ENCODE data around the gene PDGFD. TPM values are rescaled to one million over a fixed set of nuclear protein-coding genes. Genes with fewer than 3 reads are reported as not detected.

Gene PDGFD
- total RNA-seq, 1 donor from 2014 or later, result 3.4 TPM

- DNase-seq (ENCODE audit: low read depth), result no peak
- no peaks in the 10 kb centered on the region for H3K27me3 ChIP-seq (ENCODE audit: control insufficient read depth, insufficient read depth, low read length)
- H3K4me3 ChIP-seq (ENCODE audit: low read depth, low read length), result no peak overlapping the region
- H3K36me3 ChIP-seq (ENCODE audit: control insufficient read depth, insufficient read depth, low read length), result no peaks in the 10 kb centered on the region
- TF ChIP-seq CTCF (IDR thresholded peaks at IDR 0.05; ENCODE audit: insufficient read depth, low read length, poor library complexity, severe bottlenecking), result no peak
Measured at GRCh38 chr11:103998826-103999508, 165.0 kb downstream of the PDGFD start.

- no peak for DNase-seq (ENCODE audit: low read depth)
- no peak for TF ChIP-seq CTCF (IDR thresholded peaks at IDR 0.05; ENCODE audit: insufficient read depth, low read length, poor library complexity, severe bottlenecking)
- Histone ChIP-seq H3K4me3 (ENCODE audit: low read depth, low read length) (no peak overlapping the region), H3K27me3 (ENCODE audit: control insufficient read depth, insufficient read depth, low read length) (no peaks in the 10 kb centered on the region), H3K36me3 (ENCODE audit: control insufficient read depth, insufficient read depth, low read length) (no peaks in the 10 kb centered on the region)
Measured at GRCh38 chr11:103997082-103997481, 166.9 kb downstream of the PDGFD start.

- no peak for DNase-seq (ENCODE audit: low read depth)
- H3K27me3 ChIP-seq (ENCODE audit: control insufficient read depth, insufficient read depth, low read length), result no peaks in the 10 kb centered on the region
- TF ChIP-seq CTCF (IDR thresholded peaks at IDR 0.05; ENCODE audit: insufficient read depth, low read length, poor library complexity, severe bottlenecking), result no peak
Measured at GRCh38 chr11:103995896-103996295, 168.1 kb downstream of the PDGFD start.

GRCh38 chr11:103994518-103994917 is 169.4 kb downstream of the PDGFD start:
- no peak overlapping the region for H3K4me3 ChIP-seq (ENCODE audit: low read depth, low read length)
- H3K36me3 ChIP-seq (ENCODE audit: control insufficient read depth, insufficient read depth, low read length), result no peaks in the 10 kb centered on the region
- H3K27me3 ChIP-seq (ENCODE audit: control insufficient read depth, insufficient read depth, low read length), result no peaks in the 10 kb centered on the region
- no peak for TF ChIP-seq CTCF (IDR thresholded peaks at IDR 0.05; ENCODE audit: insufficient read depth, low read length, poor library complexity, severe bottlenecking)
- no peak for DNase-seq (ENCODE audit: low read depth)

More at GRCh38 chr11:103995896-103996295, 168.1 kb downstream of the PDGFD start:
- Histone ChIP-seq H3K36me3 (ENCODE audit: control insufficient read depth, insufficient read depth, low read length) (no peaks in the 10 kb centered on the region), H3K4me3 (ENCODE audit: low read depth, low read length) (no peak overlapping the region)

GRCh38 chr11:103994094-103994493 is 169.9 kb downstream of the PDGFD start:
- Histone ChIP-seq H3K27me3 (ENCODE audit: control insufficient read depth, insufficient read depth, low read length) (no peaks in the 10 kb centered on the region), H3K4me3 (ENCODE audit: low read depth, low read length) (no peak overlapping the region), H3K36me3 (ENCODE audit: control insufficient read depth, insufficient read depth, low read length) (no peaks in the 10 kb centered on the region)
- no peak for DNase-seq (ENCODE audit: low read depth)
- TF ChIP-seq CTCF (IDR thresholded peaks at IDR 0.05; ENCODE audit: insufficient read depth, low read length, poor library complexity, severe bottlenecking), result no peak

GRCh38 chr11:103993507-103993906 is 170.4 kb downstream of the PDGFD start:
- H3K27me3 ChIP-seq (ENCODE audit: control insufficient read depth, insufficient read depth, low read length), result no peaks in the 10 kb centered on the region
- H3K4me3 ChIP-seq (ENCODE audit: low read depth, low read length), result no peak overlapping the region
- H3K36me3 ChIP-seq (ENCODE audit: control insufficient read depth, insufficient read depth, low read length), result no peaks in the 10 kb centered on the region
- TF ChIP-seq CTCF (IDR thresholded peaks at IDR 0.05; ENCODE audit: insufficient read depth, low read length, poor library complexity, severe bottlenecking), result no peak
- no peak for DNase-seq (ENCODE audit: low read depth)

All from kidney epithelial cell (primary cell).